Left ventricle myocardium inferior (tissue), 1 donor: ENCODE results near the gene MKNK2. TPM values are rescaled to one million over a fixed set of nuclear protein-coding genes. Genes with fewer than 3 reads are reported as not detected.
"Not testable (repeated sequence)": the region's sequence is repeated elsewhere in the genome, so short reads cannot be mapped to it uniquely, and the experiment has no call there.

Experiments used
- DNase-seq: peaks from one replicate; pipeline ENCODE4 v3.0.0-alpha.2; 2020
- H3K27ac ChIP-seq: fragments of 200-600 bp; replicated peaks from 2 replicates; pipeline ENCODE4 v1.8.0; 2021
- H3K27me3 ChIP-seq: fragments of 200-600 bp; 2 replicates; pipeline ENCODE4 v1.8.0; 2021; ENCODE audit warnings: low read depth
- H3K36me3 ChIP-seq: fragments of 200-600 bp; 2 replicates; pipeline ENCODE4 v1.8.0; 2021
- H3K4me1 ChIP-seq: fragments of 200-600 bp; 2 replicates; pipeline ENCODE4 v1.8.0; 2021
- H3K4me3 ChIP-seq: fragments of 200-600 bp; 2 replicates; pipeline ENCODE4 v1.8.0; 2021; ENCODE audit warnings: mild to moderate bottlenecking, moderate library complexity
- H3K9me3 ChIP-seq: fragments of 200-600 bp; replicated peaks from 2 replicates; pipeline ENCODE4 v1.8.0; 2021
- intact Hi-C: fragments of 100-400 bp; cut with micrococcal nuclease; formaldehyde crosslinking; loops from one replicate; pipeline ENCODE4 v1.11.0; 2022
- total RNA-seq: library from RNA; stranded (reverse); fragmentation: NEBNext Ultra II Directional; extraction: Animal tissue kit (Norgen Biotek cat#: 25700); gene quantifications from one replicate; pipeline ENCODE4 v1.2.1, GENCODE V29; 2021
- TF ChIP-seq, protein P1 (sequence below): fragments of 200-600 bp; IDR thresholded peaks from 2 replicates; pipeline ENCODE4 v1.8.0; 2021; ENCODE audit warnings: antibody characterized with exemption, mild to moderate bottlenecking, borderline replicate concordance
- donor health status: DM: no; HTN: yes; CAD: no; lungs with severe emphysema.

The MKNK2 gene
- total RNA-seq, 1 donor from 2014 or later = 200 TPM

- H3K4me3 ChIP-seq = no peak overlapping the region
- peaks cover 10% of the 10 kb centered on the region for H3K9me3 ChIP-seq
- peaks cover 51% of the 10 kb centered on the region for H3K4me1 ChIP-seq
- H3K36me3 ChIP-seq = peaks cover 51% of the 10 kb centered on the region
- H3K27me3 ChIP-seq = no peaks in the 10 kb centered on the region
- peak overlapping the region; percentile 100 for H3K27ac ChIP-seq
- TF ChIP-seq, protein P1, sequence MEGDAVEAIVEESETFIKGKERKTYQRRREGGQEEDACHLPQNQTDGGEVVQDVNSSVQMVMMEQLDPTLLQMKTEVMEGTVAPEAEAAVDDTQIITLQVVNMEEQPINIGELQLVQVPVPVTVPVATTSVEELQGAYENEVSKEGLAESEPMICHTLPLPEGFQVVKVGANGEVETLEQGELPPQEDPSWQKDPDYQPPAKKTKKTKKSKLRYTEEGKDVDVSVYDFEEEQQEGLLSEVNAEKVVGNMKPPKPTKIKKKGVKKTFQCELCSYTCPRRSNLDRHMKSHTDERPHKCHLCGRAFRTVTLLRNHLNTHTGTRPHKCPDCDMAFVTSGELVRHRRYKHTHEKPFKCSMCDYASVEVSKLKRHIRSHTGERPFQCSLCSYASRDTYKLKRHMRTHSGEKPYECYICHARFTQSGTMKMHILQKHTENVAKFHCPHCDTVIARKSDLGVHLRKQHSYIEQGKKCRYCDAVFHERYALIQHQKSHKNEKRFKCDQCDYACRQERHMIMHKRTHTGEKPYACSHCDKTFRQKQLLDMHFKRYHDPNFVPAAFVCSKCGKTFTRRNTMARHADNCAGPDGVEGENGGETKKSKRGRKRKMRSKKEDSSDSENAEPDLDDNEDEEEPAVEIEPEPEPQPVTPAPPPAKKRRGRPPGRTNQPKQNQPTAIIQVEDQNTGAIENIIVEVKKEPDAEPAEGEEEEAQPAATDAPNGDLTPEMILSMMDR = peak; percentile 8
- intact Hi-C loops = no loop called here
- no peak for DNase-seq
These were observed 12.6 kb downstream of the MKNK2 start for GRCh38 chr19:2038284-2039088.

- peak; percentile 16 for DNase-seq
- TF ChIP-seq, protein P1 = no peak
- intact Hi-C loops = no loop called here
- Histone ChIP-seq H3K27ac (no peak overlapping the region), H3K27me3 (no peaks in the 10 kb centered on the region), H3K4me3 (no peak overlapping the region), H3K9me3 (peaks cover 10% of the 10 kb centered on the region), H3K36me3 (peaks cover 43% of the 10 kb centered on the region), H3K4me1 (peaks cover 48% of the 10 kb centered on the region)
These were observed 13.3 kb downstream of the MKNK2 start for GRCh38 chr19:2037651-2038255.

DNA sequence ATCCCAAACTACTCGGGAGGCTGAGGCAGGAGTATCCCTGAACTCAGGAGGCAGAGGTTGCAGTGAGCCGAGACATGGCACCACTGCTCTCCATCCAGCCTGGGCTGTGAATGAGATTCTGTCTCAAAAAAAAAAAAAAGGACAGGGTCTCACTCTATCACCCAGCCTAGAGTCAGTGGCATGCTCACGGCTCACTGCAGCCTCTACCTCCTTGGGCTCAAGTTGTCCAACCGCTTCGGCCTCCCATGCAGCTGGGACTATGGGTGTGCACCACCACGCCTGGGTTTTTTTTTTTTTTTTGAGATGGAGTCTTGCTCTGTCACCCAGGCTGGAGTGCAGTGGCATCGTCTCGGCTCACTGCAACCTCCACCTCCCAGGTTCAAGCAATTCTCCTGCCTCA is 14.6 kb downstream of the MKNK2 start:
- TF ChIP-seq, protein P1 = no peak
- Histone ChIP-seq H3K27ac (no peak overlapping the region), H3K9me3 (peaks cover 10% of the 10 kb centered on the region), H3K4me3 (no peak overlapping the region), H3K27me3 (no peaks in the 10 kb centered on the region), H3K4me1 (peaks cover 48% of the 10 kb centered on the region), H3K36me3 (peaks cover 33% of the 10 kb centered on the region)
- no peak for DNase-seq
- intact Hi-C loops = no loop called here

- Histone ChIP-seq H3K36me3 (peaks cover 25% of the 10 kb centered on the region), H3K4me1 (peaks cover 47% of the 10 kb centered on the region), H3K4me3 (no peak overlapping the region), H3K27ac (no peak overlapping the region), H3K27me3 (no peaks in the 10 kb centered on the region), H3K9me3 (peaks cover 10% of the 10 kb centered on the region)
- DNase-seq = no peak
- TF ChIP-seq, protein P1 = no peak
- intact Hi-C loops = no loop called here
These were observed 15.5 kb downstream of the MKNK2 start for GRCh38 chr19:2035590-2035991.

GRCh38 chr19:2034729-2035589 is 16.1 kb downstream of the MKNK2 start:
- Histone ChIP-seq H3K9me3 (peaks cover 10% of the 10 kb centered on the region), H3K4me1 (peaks cover 41% of the 10 kb centered on the region), H3K4me3 (no peak overlapping the region), H3K27me3 (no peaks in the 10 kb centered on the region), H3K27ac (no peak overlapping the region), H3K36me3 (peaks cover 18% of the 10 kb centered on the region)
- intact Hi-C loops = no loop called here
- TF ChIP-seq, protein P1 = no peak
- no peak for DNase-seq

DNA sequence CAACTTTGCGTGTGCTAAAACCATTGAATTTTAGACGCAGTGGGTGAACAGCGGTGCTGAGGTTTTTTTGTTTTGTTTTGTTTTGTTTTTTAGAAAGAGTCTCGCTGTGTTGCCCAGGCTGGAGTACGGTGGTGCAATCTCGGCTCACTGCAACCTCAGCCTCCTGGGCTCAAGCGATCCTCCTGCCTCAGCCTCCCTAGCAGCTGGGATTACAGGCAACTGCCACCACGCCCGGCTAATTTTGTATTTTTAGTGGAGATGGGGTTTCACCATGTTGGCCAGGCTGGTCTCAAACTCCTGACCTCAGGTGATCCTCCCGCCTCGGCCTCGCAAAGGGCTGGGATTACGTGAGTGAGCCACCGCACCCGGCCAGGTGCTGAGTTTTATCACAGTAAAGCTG is 16.8 kb downstream of the MKNK2 start:
- H3K27me3 ChIP-seq, DNase-seq, intact Hi-C loops, H3K4me3 ChIP-seq: not testable (repeated sequence)
- H3K4me1 ChIP-seq = peaks cover 34% of the 10 kb centered on the region
- peak overlapping the region; percentile 99 for H3K27ac ChIP-seq
- H3K9me3 ChIP-seq = peaks cover 10% of the 10 kb centered on the region
- H3K36me3 ChIP-seq = peaks cover 11% of the 10 kb centered on the region
